ENCODE results near the gene NCAPH2. TPM values are rescaled to one million over a fixed set of nuclear protein-coding genes. Genes with fewer than 3 reads are reported as not detected.

NCAPH2 gene
- total and polyA plus RNA-seq, 9 of the 15 experiments (the other 6 are each of a cell fraction or from before 2014, with no cell fraction given): 3.6 to 88.6 (median 32.4) TPM

- H3K27me3 ChIP-seq (ENCODE audit: control insufficient read depth in 2 of 2, insufficient read depth in 2 of 2, low read length in 2 of 2): no peaks in the 10 kb centered on the region
- no peak overlapping the region for H3K4me2 ChIP-seq (ENCODE audit: insufficient read depth, low read length)
- DNase-seq (ENCODE audit: extremely low read depth in 1 of 4, low spot score in 3 of 4) (peak in 1 of 4 experiments; percentile 29), FAIRE-seq (peak; percentile 60), ATAC-seq (no peak)
- no peak overlapping the region for H3K4me3 ChIP-seq
- H3K9me3 ChIP-seq (replicated peaks; ENCODE audit: control insufficient read depth, insufficient read depth, low read depth, low read length): no peaks in the 10 kb centered on the region
- CTCF ChIA-PET (ENCODE audit: low intra/inter-chr PET ratio): no interaction called here
- no TSS peak for BruUV-seq (replicated peaks)
- no peak overlapping the region for H3K27ac ChIP-seq (ENCODE audit: extremely low read depth, low read depth, low read length)
- H4K20me1 ChIP-seq (replicated peaks; ENCODE audit: control insufficient read depth, insufficient read depth, low read length): no peaks in the 10 kb centered on the region
- POLR2A ChIA-PET: interaction anchor here (0.9 kb wide), 1 partner anchor 14 kb away, joined by 3 read pairs; the partner anchor contains the start of gene CHKB
- intact Hi-C loops (cut with micrococcal nuclease): no loop called here
- in situ Hi-C loops (cut with MboI): loop anchor here (5.0 kb wide), 1 partner anchor 46 kb away; no protein-coding TSS in a partner anchor
- no peaks in the 10 kb centered on the region for H3K79me2 ChIP-seq (ENCODE audit: control insufficient read depth, insufficient read depth, low read length)
- 54% methylated on average over 7 of the region's 7 CpGs for WGBS (ENCODE audit: insufficient coverage, low coverage, missing lambda C conversion rate)
- H3K36me3 ChIP-seq (ENCODE audit: control insufficient read depth, insufficient read depth, low read length): no peaks in the 10 kb centered on the region
- H3K9me1 ChIP-seq (ENCODE audit: control insufficient read depth, insufficient read depth, low read length): no peaks in the 10 kb centered on the region
- peak overlapping the region in 1 of 2 experiments; percentile 35; a peak in 1 of 4 replicates for H3K9ac ChIP-seq (ENCODE audit: insufficient read depth in 1 of 2, low read depth in 2 of 2, low read length in 2 of 2)
- H3K4me1 ChIP-seq (replicated peaks in 1 of 2; ENCODE audit: control insufficient read depth in 2 of 2, insufficient read depth in 2 of 2, low read length in 2 of 2): peaks cover 0 to 11% of the 10 kb centered on the region in 2 experiments; a peak in 3 of 5 replicates
- no peak overlapping the region for H2AFZ ChIP-seq (ENCODE audit: low read depth, low read length)
- TF ChIP-seq TFE3 (CRISPR knock-in tag; IDR thresholded peaks at IDR 0.05) (no peak), KHSRP (IDR thresholded peaks at IDR 0.05) (no peak), ZNF253 (CRISPR knock-in tag; conservative IDR thresholded peaks at IDR 0.05) (no peak), MAZ (CRISPR knock-in tag; conservative IDR thresholded peaks at IDR 0.05 in 1 of 2, IDR thresholded peaks at IDR 0.05 in 1 of 2) (no peak), PKNOX1 (IDR thresholded peaks at IDR 0.05) (peak; percentile 36; the same call in 1 of the 2 replicates), ZFP30 (CRISPR knock-in tag; IDR thresholded peaks at IDR 0.05; ENCODE audit: borderline replicate concordance) (no peak), EGR1 (conservative IDR thresholded peaks at IDR 0.05) (peak; percentile 66), ESRRA (IDR thresholded peaks at IDR 0.05; ENCODE audit: borderline replicate concordance, low read depth) (no peak), ZNF24 (IDR thresholded peaks at IDR 0.05) (no peak), HLTF (IDR thresholded peaks at IDR 0.05) (no peak), ATF4 (CRISPR knock-in tag; IDR thresholded peaks at IDR 0.05) (no peak), ATF1 (CRISPR knock-in tag; IDR thresholded peaks at IDR 0.05) (no peak), ATF1 (tag; IDR thresholded peaks at IDR 0.05) (peak; percentile 33; the same call in 1 of the 2 replicates), E2F6 (IDR thresholded peaks at IDR 0.05; ENCODE audit: borderline replicate concordance in 1 of 2, extremely low read depth in 1 of 2, insufficient read depth in 1 of 2, insufficient read length in 1 of 2, low read depth in 1 of 2, low read length in 1 of 2, poor library complexity in 1 of 2, severe bottlenecking in 1 of 2) (no peak), ZNF668 (CRISPR knock-in tag; IDR thresholded peaks at IDR 0.05) (no peak), CREM (IDR thresholded peaks at IDR 0.05; ENCODE audit: low read depth) (peak; percentile 68), IRF9 (tag; IDR thresholded peaks at IDR 0.05) (no peak), PCBP1 (IDR thresholded peaks at IDR 0.05; ENCODE audit: low read depth, low read length, poor library complexity, severe bottlenecking) (no peak)
Measured at GRCh38 chr22:50568626-50569025, 60.6 kb downstream of the NCAPH2 start.
